ENCODE data around the gene PTPRK. TPM values are rescaled to one million over a fixed set of nuclear protein-coding genes. Genes with fewer than 3 reads are reported as not detected.

PTPRK gene
- total and polyA plus RNA-seq, 2 of the 8 experiments (the other 6 are each of a cell fraction or from before 2014, with no cell fraction given) = 11.4 to 47.3 TPM

DNA sequence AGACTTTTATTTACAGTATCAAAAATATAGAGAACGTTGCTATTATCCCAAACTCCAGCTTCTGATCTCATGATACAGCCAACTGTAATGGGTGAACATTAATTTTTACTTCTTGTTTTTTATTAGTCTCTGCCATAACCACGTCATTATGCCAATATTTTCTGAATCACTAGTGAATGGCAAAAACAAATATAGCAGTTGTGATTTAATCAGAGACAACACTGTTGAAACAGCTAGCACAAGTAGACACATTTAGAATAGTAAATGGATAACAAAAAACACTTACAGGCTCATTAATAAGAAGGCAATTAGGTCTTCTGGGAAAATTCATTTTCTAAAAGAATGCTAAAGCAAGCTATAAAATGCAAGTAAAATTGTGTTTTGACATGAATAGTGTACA, 8.1 kb downstream of the PTPRK start:
- DNase-seq (ENCODE audit: low read depth in 1 of 2, low spot score in 2 of 2) = no peak
- Histone ChIP-seq H2AFZ (ENCODE audit: low read length) (no peak overlapping the region), H2BK15ac (ENCODE audit: low read length) (no peak overlapping the region), H4K8ac (ENCODE audit: extremely low read depth, insufficient read depth, low read length) (no peak overlapping the region), H2BK5ac (ENCODE audit: low read depth, low read length) (no peak overlapping the region), H3K23ac (ENCODE audit: insufficient read length) (no peak overlapping the region), H3K36me3 (ENCODE audit: control insufficient read depth in 2 of 4, insufficient read depth in 4 of 4, low read length in 3 of 4) (no peaks in the 10 kb centered on the region), H3K27ac (ENCODE audit: low read depth, low read length) (no peak overlapping the region), H3K4me1 (replicated peaks in 1 of 4; ENCODE audit: control insufficient read depth in 3 of 4, insufficient read depth in 4 of 4, low read length in 3 of 4) (peaks cover 3 to 14% (median 6%) of the 10 kb centered on the region in 4 experiments; a peak in 5 of 7 replicates), H3K14ac (ENCODE audit: insufficient read length) (no peak overlapping the region), H3K79me1 (ENCODE audit: low read depth, low read length) (peaks cover 7% of the 10 kb centered on the region), H2BK20ac (ENCODE audit: low read length) (no peak overlapping the region), H2BK12ac (ENCODE audit: low read depth, low read length) (no peak overlapping the region), H3K9me3 (ENCODE audit: insufficient read depth in 2 of 2, low read depth in 1 of 2, low read length in 1 of 2) (no peaks in the 10 kb centered on the region), H2AK5ac (ENCODE audit: low read depth, low read length) (no peak overlapping the region), H4K91ac (replicated peaks; ENCODE audit: insufficient read length, low read length) (no peak overlapping the region), H3K23me2 (ENCODE audit: low read depth, low read length) (no peaks in the 10 kb centered on the region), H3K27me3 (replicated peaks in 1 of 4; ENCODE audit: control insufficient read depth in 3 of 4, extremely low read depth in 1 of 4, insufficient read depth in 3 of 4, low read length in 3 of 4) (no peaks in the 10 kb centered on the region), H3K4ac (replicated peaks; ENCODE audit: insufficient read length, low read depth, low read length) (no peak overlapping the region), H3K18ac (ENCODE audit: extremely low read depth, low read length) (no peak overlapping the region), H3K56ac (replicated peaks; ENCODE audit: insufficient read length, low read depth, low read length) (no peak overlapping the region), H2BK120ac (replicated peaks; ENCODE audit: low read depth, low read length) (no peak overlapping the region), H3K4me2 (ENCODE audit: insufficient read depth in 1 of 2, low read depth in 2 of 2, low read length in 2 of 2) (no peak overlapping the region), H4K20me1 (replicated peaks in 1 of 2; ENCODE audit: control insufficient read depth in 1 of 2, insufficient read depth in 2 of 2, low read length in 2 of 2) (peaks cover 6 to 11% of the 10 kb centered on the region in 2 experiments), H3K4me3 (ENCODE audit: extremely low read depth in 1 of 4, insufficient read depth in 2 of 4, low read depth in 3 of 4, low read length in 4 of 4) (no peak overlapping the region), H3K9ac (replicated peaks in 1 of 4; ENCODE audit: extremely low read depth in 1 of 4, low read depth in 3 of 4, low read length in 3 of 4) (no peak overlapping the region), H3K79me2 (ENCODE audit: control insufficient read depth in 1 of 2, insufficient read depth in 2 of 2, low read length in 2 of 2) (peaks cover 10 to 98% of the 10 kb centered on the region in 2 experiments; a peak in 3 of 4 replicates), H4K5ac (ENCODE audit: insufficient read length, low read depth, low read length) (no peak overlapping the region)
- 83% methylated on average over 2 of the region's 2 CpGs; no CpG with 5 or more reads in 1 of the 2 experiments for WGBS, 2 experiments (ENCODE audit: extremely low coverage in 1 of 2, insufficient coverage in 1 of 2, insufficient read length in 1 of 2, insufficient replicate concordance in 2 of 2, low coverage in 1 of 2, low lambda C conversion rate in 2 of 2, missing lambda C conversion rate in 1 of 2)
- TF ChIP-seq SP1 (IDR thresholded peaks at IDR 0.05; ENCODE audit: low read depth, low read length) = no peak
- TF ChIP-seq CBX8 (IDR thresholded peaks at IDR 0.05; ENCODE audit: borderline replicate concordance, low read depth, low read length) = no peak
- no peak for TF ChIP-seq BRCA1 (IDR thresholded peaks at IDR 0.05; ENCODE audit: low read depth, low read length)
- no peak for TF ChIP-seq SIRT6 (IDR thresholded peaks at IDR 0.05; ENCODE audit: low read length)
- TF ChIP-seq CHD2 (IDR thresholded peaks at IDR 0.05; ENCODE audit: low read length) = no peak
- TF ChIP-seq GTF2F1 (IDR thresholded peaks at IDR 0.05; ENCODE audit: borderline replicate concordance, low read depth, low read length) = no peak
- TF ChIP-seq EGR1 (IDR thresholded peaks at IDR 0.05; ENCODE audit: borderline replicate concordance, low read depth, low read length) = no peak
- no peak for TF ChIP-seq CTCF (IDR thresholded peaks at IDR 0.05; ENCODE audit: control extremely low read depth in 1 of 3, insufficient read depth in 1 of 3, low read depth in 1 of 3, low read length in 3 of 3)
- TF ChIP-seq JUND (IDR thresholded peaks at IDR 0.05; ENCODE audit: low read length) = no peak
- TF ChIP-seq MAFK (IDR thresholded peaks at IDR 0.05; ENCODE audit: low read depth, low read length) = no peak
- TF ChIP-seq TCF12 (IDR thresholded peaks at IDR 0.05; ENCODE audit: low read depth, low read length) = no peak
- TF ChIP-seq POLR2AphosphoS5 (IDR thresholded peaks at IDR 0.05; ENCODE audit: low read depth, low read length) = no peak
- no peak for FAIRE-seq
- CTCF ChIA-PET (ENCODE audit: partially characterized antibody) = interaction anchor here (1.3 to 1.8 kb wide), 2 partner anchors 9 to 13 kb away, joined by 3 to 5 read pairs; no protein-coding TSS in a partner anchor
- POLR2A ChIA-PET (ENCODE audit: partially characterized antibody) = no interaction called here
